ENCODE data around the gene CLEC4F.

DNA sequence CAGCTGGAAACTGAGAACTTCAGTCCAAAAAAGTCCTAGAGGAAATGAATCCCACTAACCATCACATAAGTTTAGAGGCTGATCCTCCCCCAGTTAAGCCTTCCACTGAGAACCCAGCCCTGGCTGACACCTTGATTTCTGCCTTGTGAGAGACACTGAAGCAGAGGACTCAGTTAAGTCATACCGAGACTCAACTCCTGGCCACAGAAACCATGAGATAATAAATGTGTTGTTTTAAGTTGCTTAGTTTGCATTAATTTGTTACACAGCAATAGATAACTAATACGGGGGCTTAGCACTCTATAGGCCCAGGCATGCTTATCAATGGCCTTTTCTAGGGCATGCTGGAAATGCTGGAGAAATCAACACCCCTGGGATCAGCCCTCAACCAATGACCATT is 49.0 kb downstream of the CLEC4F start:
- TF ChIP-seq, protein P1, sequence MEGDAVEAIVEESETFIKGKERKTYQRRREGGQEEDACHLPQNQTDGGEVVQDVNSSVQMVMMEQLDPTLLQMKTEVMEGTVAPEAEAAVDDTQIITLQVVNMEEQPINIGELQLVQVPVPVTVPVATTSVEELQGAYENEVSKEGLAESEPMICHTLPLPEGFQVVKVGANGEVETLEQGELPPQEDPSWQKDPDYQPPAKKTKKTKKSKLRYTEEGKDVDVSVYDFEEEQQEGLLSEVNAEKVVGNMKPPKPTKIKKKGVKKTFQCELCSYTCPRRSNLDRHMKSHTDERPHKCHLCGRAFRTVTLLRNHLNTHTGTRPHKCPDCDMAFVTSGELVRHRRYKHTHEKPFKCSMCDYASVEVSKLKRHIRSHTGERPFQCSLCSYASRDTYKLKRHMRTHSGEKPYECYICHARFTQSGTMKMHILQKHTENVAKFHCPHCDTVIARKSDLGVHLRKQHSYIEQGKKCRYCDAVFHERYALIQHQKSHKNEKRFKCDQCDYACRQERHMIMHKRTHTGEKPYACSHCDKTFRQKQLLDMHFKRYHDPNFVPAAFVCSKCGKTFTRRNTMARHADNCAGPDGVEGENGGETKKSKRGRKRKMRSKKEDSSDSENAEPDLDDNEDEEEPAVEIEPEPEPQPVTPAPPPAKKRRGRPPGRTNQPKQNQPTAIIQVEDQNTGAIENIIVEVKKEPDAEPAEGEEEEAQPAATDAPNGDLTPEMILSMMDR (IDR thresholded peaks at IDR 0.05) = no peak
- no peak for TF ChIP-seq ELF4 (CRISPR knock-in tag; IDR thresholded peaks at IDR 0.05; ENCODE audit: low read depth)
- no peak for TF ChIP-seq RORB (CRISPR knock-in tag; IDR thresholded peaks at IDR 0.05)
- TF ChIP-seq SP1 (CRISPR knock-in tag; conservative IDR thresholded peaks at IDR 0.05) = no peak
- TF ChIP-seq, protein P2, sequence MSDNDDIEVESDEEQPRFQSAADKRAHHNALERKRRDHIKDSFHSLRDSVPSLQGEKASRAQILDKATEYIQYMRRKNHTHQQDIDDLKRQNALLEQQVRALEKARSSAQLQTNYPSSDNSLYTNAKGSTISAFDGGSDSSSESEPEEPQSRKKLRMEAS (CRISPR knock-in tag; IDR thresholded peaks at IDR 0.05) = no peak
- TF ChIP-seq, protein P3, sequence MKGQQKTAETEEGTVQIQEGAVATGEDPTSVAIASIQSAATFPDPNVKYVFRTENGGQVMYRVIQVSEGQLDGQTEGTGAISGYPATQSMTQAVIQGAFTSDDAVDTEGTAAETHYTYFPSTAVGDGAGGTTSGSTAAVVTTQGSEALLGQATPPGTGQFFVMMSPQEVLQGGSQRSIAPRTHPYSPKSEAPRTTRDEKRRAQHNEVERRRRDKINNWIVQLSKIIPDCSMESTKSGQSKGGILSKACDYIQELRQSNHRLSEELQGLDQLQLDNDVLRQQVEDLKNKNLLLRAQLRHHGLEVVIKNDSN (CRISPR knock-in tag; IDR thresholded peaks at IDR 0.05) = no peak
- TF ChIP-seq CREB1 (CRISPR knock-in tag; IDR thresholded peaks at IDR 0.05) = no peak
- no peak for TF ChIP-seq ZNF121 (CRISPR knock-in tag; IDR thresholded peaks at IDR 0.05)
- no peak for TF ChIP-seq ZNF317 (CRISPR knock-in tag; IDR thresholded peaks at IDR 0.05; ENCODE audit: borderline replicate concordance, low read depth)
- no peak for TF ChIP-seq ZNF138 (CRISPR knock-in tag; conservative IDR thresholded peaks at IDR 0.05)
- TF ChIP-seq HMGXB4 (CRISPR knock-in tag; IDR thresholded peaks at IDR 0.05) = no peak
- TF ChIP-seq CBFB (CRISPR knock-in tag; IDR thresholded peaks at IDR 0.05; ENCODE audit: low read depth) = no peak
- TF ChIP-seq ESRRA (CRISPR knock-in tag; IDR thresholded peaks at IDR 0.05; ENCODE audit: borderline replicate concordance) = no peak
- TF ChIP-seq ZNF232 (CRISPR knock-in tag; IDR thresholded peaks at IDR 0.05) = no peak

All from WTC11 (cell line).